DOHH2 (cell line): Measurements from ENCODE around the gene SKA1.

Experiments used
- H3F3A ChIP-seq: fragments of 200-600 bp; sonication (generic), shearing (Covaris generic); 2 replicates; pipeline ENCODE4 v1.6.0; 2016; ENCODE audit warnings: antibody characterized with exemption, mild to moderate bottlenecking; ENCODE audit not compliant: control insufficient read depth, insufficient read depth
- H3K27ac ChIP-seq: fragments of 200-600 bp; sonication (generic); 2 replicates; pipeline ENCODE4 v1.5.1; 2014; ENCODE audit warnings: low read depth, mild to moderate bottlenecking, low read length, moderate library complexity
- H3K27me3 ChIP-seq: fragments of 200-600 bp; sonication (generic); 2 replicates; pipeline ENCODE4 v1.6.1; 2014; ENCODE audit warnings: mild to moderate bottlenecking, low read length, mixed read lengths; ENCODE audit not compliant: control insufficient read depth
- H3K36me3 ChIP-seq: fragments of 200-600 bp; sonication (generic); 2 replicates; pipeline ENCODE4 v1.6.1; 2014; ENCODE audit warnings: mild to moderate bottlenecking, low read length, moderate library complexity, mixed read lengths; ENCODE audit not compliant: control insufficient read depth
- H3K4me1 ChIP-seq: fragments of 200-600 bp; sonication (generic); 2 replicates; pipeline ENCODE4 v1.6.1; 2014; ENCODE audit warnings: mild to moderate bottlenecking, low read length, mixed read lengths; ENCODE audit not compliant: control insufficient read depth
- H3K4me2 ChIP-seq: fragments of 200-600 bp; sonication (generic); 2 replicates; pipeline ENCODE4 v1.6.0; 2014; ENCODE audit warnings: mild to moderate bottlenecking, low read length, moderate library complexity
- H3K4me3 ChIP-seq: fragments of 200-600 bp; sonication (generic); 2 replicates; pipeline ENCODE4 v1.5.1; 2014; ENCODE audit warnings: mild to moderate bottlenecking, low read length, mixed read lengths
- H3K79me2 ChIP-seq: fragments of 200-600 bp; sonication (generic); 2 replicates; pipeline ENCODE4 v1.6.1; 2014; ENCODE audit warnings: mild to moderate bottlenecking, low read length, mixed read lengths; ENCODE audit not compliant: control insufficient read depth
- H3K9me2 ChIP-seq: fragments of 200-600 bp; sonication (generic); replicated peaks from 2 replicates; pipeline ENCODE4 v1.6.1; 2014; ENCODE audit warnings: mild to moderate bottlenecking, low read length, mixed read lengths; ENCODE audit not compliant: control insufficient read depth
- H3K9me3 ChIP-seq: fragments of 200-600 bp; sonication (generic); 2 replicates; pipeline ENCODE4 v1.6.1; 2014; ENCODE audit warnings: antibody characterized with exemption, low read length, mixed read lengths; ENCODE audit not compliant: control insufficient read depth, insufficient read depth
- H4K20me1 ChIP-seq: fragments of 200-600 bp; sonication (generic); 2 replicates; pipeline ENCODE4 v1.6.0; 2014; ENCODE audit warnings: low read depth, mild to moderate bottlenecking, antibody characterized with exemption, low read length, moderate library complexity; ENCODE audit not compliant: control insufficient read depth, insufficient read depth
- CTCF ChIP-seq: fragments of 200-600 bp; sonication (generic); IDR thresholded peaks from one replicate; pipeline ENCODE4 v1.5.1; 2014; ENCODE audit warnings: antibody characterized with exemption, mild to moderate bottlenecking, low read depth, low read length; ENCODE audit not compliant: poor library complexity, severe bottlenecking
- EZH2phosphoT487 ChIP-seq: fragments of 200-600 bp; sonication (generic); IDR thresholded peaks from 2 replicates; pipeline ENCODE4 v1.6.1; 2017; ENCODE audit warnings: borderline replicate concordance, mild to moderate bottlenecking, antibody characterized with exemption, low read length, moderate library complexity, mixed read lengths

Gene SKA1

GRCh38 chr18:50388988-50389387 lies 14.1 kb downstream of the SKA1 start:
- H3K9me3 ChIP-seq = no peaks in the 10 kb centered on the region
- TF ChIP-seq CTCF (no peak), EZH2phosphoT487 (no peak)
- no peak overlapping the region for H3K27ac ChIP-seq
- no peaks in the 10 kb centered on the region for H3K79me2 ChIP-seq
- H3K4me3 ChIP-seq = no peak overlapping the region
- H3K4me2 ChIP-seq = no peak overlapping the region
- no peaks in the 10 kb centered on the region for H3K9me2 ChIP-seq
- no peaks in the 10 kb centered on the region for H4K20me1 ChIP-seq
- H3F3A ChIP-seq = no peaks in the 10 kb centered on the region
- peaks cover 62% of the 10 kb centered on the region for H3K36me3 ChIP-seq
- H3K4me1 ChIP-seq = no peaks in the 10 kb centered on the region
- H3K27me3 ChIP-seq = no peaks in the 10 kb centered on the region

- Histone ChIP-seq H3K4me1 (no peaks in the 10 kb centered on the region), H4K20me1 (no peaks in the 10 kb centered on the region), H3F3A (no peaks in the 10 kb centered on the region), H3K4me3 (no peak overlapping the region), H3K4me2 (no peak overlapping the region), H3K36me3 (peaks cover 27% of the 10 kb centered on the region), H3K79me2 (no peaks in the 10 kb centered on the region), H3K27me3 (no peaks in the 10 kb centered on the region), H3K27ac (no peak overlapping the region), H3K9me3 (no peaks in the 10 kb centered on the region), H3K9me2 (no peaks in the 10 kb centered on the region)
- no peak for TF ChIP-seq CTCF
- no peak for TF ChIP-seq EZH2phosphoT487
These were observed 19.0 kb downstream of the SKA1 start for GRCh38 chr18:50393802-50394201.

GRCh38 chr18:50395093-50395492 lies 20.2 kb downstream of the SKA1 start:
- peaks cover 24% of the 10 kb centered on the region for H3K36me3 ChIP-seq
- no peaks in the 10 kb centered on the region for H3K4me1 ChIP-seq
- no peaks in the 10 kb centered on the region for H3K9me3 ChIP-seq
- TF ChIP-seq CTCF (no peak), EZH2phosphoT487 (no peak)
- no peaks in the 10 kb centered on the region for H3K79me2 ChIP-seq
- H3K9me2 ChIP-seq = no peaks in the 10 kb centered on the region
- no peaks in the 10 kb centered on the region for H4K20me1 ChIP-seq
- no peaks in the 10 kb centered on the region for H3F3A ChIP-seq
- H3K4me2 ChIP-seq = no peak overlapping the region
- H3K27ac ChIP-seq = no peak overlapping the region
- no peak overlapping the region for H3K4me3 ChIP-seq
- H3K27me3 ChIP-seq = no peaks in the 10 kb centered on the region
